ENCODE data around the gene CAMTA1. TPM values are rescaled to one million over a fixed set of nuclear protein-coding genes. Genes with fewer than 3 reads are reported as not detected.

Gene CAMTA1
- total and polyA plus RNA-seq, 4 donors = 48.1 to 140 (median 52.3) TPM

DNA sequence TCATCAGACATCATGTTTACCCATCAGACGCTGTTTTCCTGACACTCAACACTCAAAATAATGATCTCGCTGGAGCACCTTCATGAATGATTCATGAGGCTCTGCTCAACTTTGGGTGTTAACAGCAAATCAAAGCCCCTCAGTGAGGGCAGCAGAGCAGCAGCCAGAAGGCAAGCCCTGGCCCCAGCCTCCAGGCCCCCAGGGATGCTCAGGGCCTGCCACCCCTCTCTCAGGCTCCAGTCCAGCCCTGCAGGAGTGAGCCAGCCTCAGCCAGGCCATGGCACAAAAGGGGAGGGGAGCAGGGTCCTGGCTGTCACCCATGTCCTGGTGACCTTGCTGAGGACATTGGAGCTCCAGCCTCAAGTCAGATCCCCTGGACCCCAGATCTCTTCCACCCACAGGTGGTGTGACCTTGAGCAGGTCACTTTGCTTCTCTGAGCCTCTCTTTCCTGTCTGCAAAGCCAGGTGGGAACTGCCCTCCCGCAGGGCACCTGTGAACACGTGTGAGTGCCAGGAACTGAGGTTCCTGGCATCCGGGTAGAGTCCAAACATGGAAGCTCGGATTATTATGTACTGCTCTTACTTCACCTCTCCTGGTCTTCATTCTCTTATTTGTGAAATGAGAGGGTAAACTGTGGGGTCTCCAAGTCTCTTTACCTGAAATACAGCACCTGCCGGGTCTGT, 824.2 kb downstream of the CAMTA1 start:
- Histone ChIP-seq H3K4me3 (no peak overlapping the region), H3K27me3 (ENCODE audit: control insufficient read depth in 3 of 3, insufficient read depth in 3 of 3, low read length in 2 of 3) (no peaks in the 10 kb centered on the region), H3K9ac (ENCODE audit: insufficient read depth in 1 of 2, low read length in 2 of 2) (no peak overlapping the region), H3K9me3 (ENCODE audit: control insufficient read depth in 4 of 4, insufficient read depth in 3 of 4, low read length in 3 of 4) (peaks cover 0 to 14% (median 0%) of the 10 kb centered on the region in 4 donors), H3K4me1 (ENCODE audit: control insufficient read depth in 5 of 5, insufficient read depth in 5 of 5, low read length in 5 of 5) (no peaks in the 10 kb centered on the region), H3K36me3 (ENCODE audit: control insufficient read depth in 4 of 4, insufficient read depth in 4 of 4, low read length in 4 of 4) (no peaks in the 10 kb centered on the region), H3K27ac (ENCODE audit: low read depth in 1 of 2, low read length in 1 of 2) (no peak overlapping the region)
- ATAC-seq (ENCODE audit: insufficient read depth, low FRiP score) (no peak), DNase-seq (no peak)
- WGBS, 2 donors = 81 to 86% methylated on average over 7 of the region's 7 CpGs
- TF ChIP-seq, protein P1, sequence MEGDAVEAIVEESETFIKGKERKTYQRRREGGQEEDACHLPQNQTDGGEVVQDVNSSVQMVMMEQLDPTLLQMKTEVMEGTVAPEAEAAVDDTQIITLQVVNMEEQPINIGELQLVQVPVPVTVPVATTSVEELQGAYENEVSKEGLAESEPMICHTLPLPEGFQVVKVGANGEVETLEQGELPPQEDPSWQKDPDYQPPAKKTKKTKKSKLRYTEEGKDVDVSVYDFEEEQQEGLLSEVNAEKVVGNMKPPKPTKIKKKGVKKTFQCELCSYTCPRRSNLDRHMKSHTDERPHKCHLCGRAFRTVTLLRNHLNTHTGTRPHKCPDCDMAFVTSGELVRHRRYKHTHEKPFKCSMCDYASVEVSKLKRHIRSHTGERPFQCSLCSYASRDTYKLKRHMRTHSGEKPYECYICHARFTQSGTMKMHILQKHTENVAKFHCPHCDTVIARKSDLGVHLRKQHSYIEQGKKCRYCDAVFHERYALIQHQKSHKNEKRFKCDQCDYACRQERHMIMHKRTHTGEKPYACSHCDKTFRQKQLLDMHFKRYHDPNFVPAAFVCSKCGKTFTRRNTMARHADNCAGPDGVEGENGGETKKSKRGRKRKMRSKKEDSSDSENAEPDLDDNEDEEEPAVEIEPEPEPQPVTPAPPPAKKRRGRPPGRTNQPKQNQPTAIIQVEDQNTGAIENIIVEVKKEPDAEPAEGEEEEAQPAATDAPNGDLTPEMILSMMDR (IDR thresholded peaks at IDR 0.05; ENCODE audit: control extremely low read depth, extremely low read depth) = no peak

GRCh38 chr1:7610106-7610731, 825.0 kb downstream of the CAMTA1 start:
- H3K27me3 ChIP-seq (ENCODE audit: control insufficient read depth in 3 of 3, insufficient read depth in 3 of 3, low read length in 2 of 3) = no peaks in the 10 kb centered on the region
- no peak overlapping the region for H3K9ac ChIP-seq (ENCODE audit: insufficient read depth in 1 of 2, low read length in 2 of 2)
- H3K9me3 ChIP-seq (ENCODE audit: control insufficient read depth in 4 of 4, insufficient read depth in 3 of 4, low read length in 3 of 4) = peaks cover 0 to 11% (median 0%) of the 10 kb centered on the region in 4 donors
- H3K36me3 ChIP-seq (ENCODE audit: control insufficient read depth in 4 of 4, insufficient read depth in 4 of 4, low read length in 4 of 4) = no peaks in the 10 kb centered on the region
- no peak overlapping the region for H3K27ac ChIP-seq (ENCODE audit: low read depth in 1 of 2, low read length in 1 of 2)
- ATAC-seq (ENCODE audit: insufficient read depth, low FRiP score) = no peak
- WGBS, 2 donors = 81 to 91% methylated on average over 5 of the region's 5 CpGs
- H3K4me3 ChIP-seq = no peak overlapping the region
- DNase-seq = no peak
- no peaks in the 10 kb centered on the region for H3K4me1 ChIP-seq (ENCODE audit: control insufficient read depth in 5 of 5, insufficient read depth in 5 of 5, low read length in 5 of 5)
- TF ChIP-seq, protein P1 (IDR thresholded peaks at IDR 0.05; ENCODE audit: control extremely low read depth, extremely low read depth) = no peak

DNA sequence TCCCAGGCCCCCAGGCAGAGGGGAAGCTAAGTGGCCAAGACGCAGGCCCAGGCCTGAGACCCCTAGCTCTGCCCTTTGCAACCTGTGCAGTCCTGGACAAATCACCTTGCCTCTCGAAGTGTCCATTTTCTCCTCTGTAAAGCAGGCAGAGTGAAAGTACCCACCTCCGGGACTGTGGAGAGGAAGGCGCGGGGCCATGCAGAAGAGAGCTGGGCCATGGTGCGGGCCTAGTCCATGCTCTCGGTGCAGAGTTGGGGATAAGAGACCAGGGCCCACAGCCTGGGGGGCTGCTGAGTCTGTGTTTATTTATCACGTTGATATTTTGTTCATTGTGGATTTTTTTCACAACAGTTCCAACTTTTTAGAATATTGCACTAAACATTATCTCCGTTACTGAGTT, 825.7 kb downstream of the CAMTA1 start:
- H3K27ac ChIP-seq (ENCODE audit: low read depth in 1 of 2, low read length in 1 of 2) = no peak overlapping the region
- peaks cover 0 to 8% (median 0%) of the 10 kb centered on the region in 4 donors for H3K9me3 ChIP-seq (ENCODE audit: control insufficient read depth in 4 of 4, insufficient read depth in 3 of 4, low read length in 3 of 4)
- DNase-seq (no peak), ATAC-seq (ENCODE audit: insufficient read depth, low FRiP score) (no peak)
- H3K4me1 ChIP-seq (ENCODE audit: control insufficient read depth in 5 of 5, insufficient read depth in 5 of 5, low read length in 5 of 5) = no peaks in the 10 kb centered on the region
- TF ChIP-seq, protein P1 (IDR thresholded peaks at IDR 0.05; ENCODE audit: control extremely low read depth, extremely low read depth) = no peak
- no peaks in the 10 kb centered on the region for H3K27me3 ChIP-seq (ENCODE audit: control insufficient read depth in 3 of 3, insufficient read depth in 3 of 3, low read length in 2 of 3)
- H3K9ac ChIP-seq (ENCODE audit: insufficient read depth in 1 of 2, low read length in 2 of 2) = no peak overlapping the region
- H3K36me3 ChIP-seq (ENCODE audit: control insufficient read depth in 4 of 4, insufficient read depth in 4 of 4, low read length in 4 of 4) = no peaks in the 10 kb centered on the region
- no peak overlapping the region for H3K4me3 ChIP-seq
- WGBS, 2 donors = 86 to 95% methylated on average over 9 of the region's 9 CpGs

Measured in lung (tissue), 12 donors.